Stomach (tissue), 9 donors: ENCODE measurements around the gene TCP11. TPM values are rescaled to one million over a fixed set of nuclear protein-coding genes. Genes with fewer than 3 reads are reported as not detected.

ENCODE experiments used
- DNase-seq, 2 donors: peaks; one replicate each; pipeline versions ENCODE4 v3.0.0 to v3.0.0-alpha.2; 2013 to 2019
- H3K27ac ChIP-seq, 5 donors: fragments of 200-600 bp in 4 of 5; sonication (generic) in 4 of 5; one replicate each; pipeline ENCODE4 v1.5.1; 2013 to 2019; ENCODE audit warnings: mild to moderate bottlenecking in 1 of 5, moderate library complexity in 1 of 5
- H3K27me3 ChIP-seq, 3 donors: fragments of 200-600 bp; sonication (generic); one replicate each; pipeline ENCODE4 v1.5.1; 2017 to 2019; ENCODE audit warnings: mixed run types in 1 of 3
- H3K36me3 ChIP-seq, 4 donors: fragments of 200-600 bp; sonication (generic); 1 replicate in 3 of 4; 2 replicates in 1 of 4; pipeline ENCODE4 v1.5.1; 2016 to 2019
- H3K4me1 ChIP-seq, 4 donors: fragments of 200-600 bp; sonication (generic); one replicate each; pipeline ENCODE4 v1.5.1; 2016 to 2019
- H3K4me3 ChIP-seq, 4 donors: fragments of 200-600 bp; sonication (generic) in 3 of 4; one replicate each; pipeline ENCODE4 v1.5.1; 2016 to 2019; ENCODE audit warnings: mild to moderate bottlenecking in 1 of 4
- H3K9me3 ChIP-seq, 4 donors: fragments of 200-600 bp; sonication (generic); one replicate each; pipeline ENCODE4 v1.5.1; 2016 to 2019
- EP300 ChIP-seq: sonication (generic); formaldehyde crosslinking; IDR thresholded peaks from one replicate; pipeline ENCODE4 v1.6.1; 2017; ENCODE audit warnings: antibody characterized with exemption
- POLR2A ChIP-seq, 4 donors: fragments of 450-650 bp; IDR thresholded peaks; one replicate each; pipeline ENCODE4 v1.6.1; 2016; ENCODE audit warnings: antibody characterized with exemption in 4 of 4, control low read depth in 2 of 4, mild to moderate bottlenecking in 1 of 4, moderate library complexity in 1 of 4
- POLR2AphosphoS5 ChIP-seq, 3 donors: sonication (generic); formaldehyde crosslinking; IDR thresholded peaks; one replicate each; pipeline ENCODE4 v1.6.1; 2016; ENCODE audit warnings: antibody characterized with exemption in 3 of 3
- WGBS, 5 donors: extraction: QIAGEN DNeasy Blood & Tissue Kit in 3 of 5; methylation state at CpG; one replicate each; pipeline versions ENCODE4 v1.1.5 to v1.1.7; 2013 to 2018; 5-methylcytosine and 5-hydroxymethylcytosine counted together
- intact Hi-C: fragments of 100-400 bp; cut with DNase I; formaldehyde crosslinking; loops from one replicate; pipeline ENCODE4 v1.15.1; 2023; ENCODE audit warnings: low total_unique reads
- polyA plus RNA-seq, 3 donors: library from polyadenylated mRNA; stranded (reverse); fragments of 200-250 nt; gene quantifications; one replicate each; pipeline ENCODE4 v1.2.3, GENCODE V29; 2013
- total RNA-seq, 5 donors: library from RNA; depleted of rRNA; stranded (reverse); fragments of >200 nt; gene quantifications; one replicate each; pipeline versions ENCODE4 v1.1.0 to v1.2.3, GENCODE V29; 2014 to 2016
- TF ChIP-seq, protein P1 (sequence below), 7 experiments: fragments of 450-650 bp in 4 of 7; fragments of 200-600 bp in 3 of 7; sonication (generic) in 3 of 7; IDR thresholded peaks; one replicate each; pipeline ENCODE4 v1.5.1; 2016 to 2019; ENCODE audit warnings: antibody characterized with exemption in 7 of 7, control low read depth in 2 of 7, mild to moderate bottlenecking in 1 of 7
- donor health status: healthy with polysubstance abuse.
- donor health status: Bipolar disorder and iron deficiency.
- donor health status: healthy.

Gene TCP11
- total and polyA plus RNA-seq, 8 donors, result 0.25 to 0.73 TPM; not detected in 6

DNA sequence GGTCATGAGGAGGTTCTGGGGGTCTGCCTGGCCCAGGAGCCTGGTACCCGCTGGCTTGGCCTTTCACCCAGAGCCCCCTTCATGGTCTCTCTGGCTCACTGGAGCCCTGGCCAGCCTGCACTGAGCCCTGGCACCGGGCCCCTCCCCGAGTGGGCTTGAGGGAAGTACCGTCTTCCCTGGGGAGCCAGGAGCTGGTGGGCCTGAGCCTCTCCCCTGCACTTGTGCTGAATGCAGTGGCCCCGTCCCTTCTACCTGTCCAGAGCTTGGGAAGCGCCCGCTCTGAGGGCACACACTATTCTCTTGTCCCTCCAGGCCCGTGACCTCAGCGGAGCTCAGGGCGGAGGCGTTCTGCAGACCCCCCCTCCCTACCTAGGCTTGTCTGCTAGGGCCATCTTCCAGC, 62.2 kb downstream of the TCP11 start:
- no peak for DNase-seq
- TF ChIP-seq EP300 (no peak), POLR2AphosphoS5 (IDR thresholded peaks at IDR 0.05) (no peak), POLR2A (IDR thresholded peaks at IDR 0.05) (no peak)
- TF ChIP-seq, protein P1, sequence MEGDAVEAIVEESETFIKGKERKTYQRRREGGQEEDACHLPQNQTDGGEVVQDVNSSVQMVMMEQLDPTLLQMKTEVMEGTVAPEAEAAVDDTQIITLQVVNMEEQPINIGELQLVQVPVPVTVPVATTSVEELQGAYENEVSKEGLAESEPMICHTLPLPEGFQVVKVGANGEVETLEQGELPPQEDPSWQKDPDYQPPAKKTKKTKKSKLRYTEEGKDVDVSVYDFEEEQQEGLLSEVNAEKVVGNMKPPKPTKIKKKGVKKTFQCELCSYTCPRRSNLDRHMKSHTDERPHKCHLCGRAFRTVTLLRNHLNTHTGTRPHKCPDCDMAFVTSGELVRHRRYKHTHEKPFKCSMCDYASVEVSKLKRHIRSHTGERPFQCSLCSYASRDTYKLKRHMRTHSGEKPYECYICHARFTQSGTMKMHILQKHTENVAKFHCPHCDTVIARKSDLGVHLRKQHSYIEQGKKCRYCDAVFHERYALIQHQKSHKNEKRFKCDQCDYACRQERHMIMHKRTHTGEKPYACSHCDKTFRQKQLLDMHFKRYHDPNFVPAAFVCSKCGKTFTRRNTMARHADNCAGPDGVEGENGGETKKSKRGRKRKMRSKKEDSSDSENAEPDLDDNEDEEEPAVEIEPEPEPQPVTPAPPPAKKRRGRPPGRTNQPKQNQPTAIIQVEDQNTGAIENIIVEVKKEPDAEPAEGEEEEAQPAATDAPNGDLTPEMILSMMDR (IDR thresholded peaks at IDR 0.05), result no peak
- H3K9me3 ChIP-seq, result no peaks in the 10 kb centered on the region

DNA sequence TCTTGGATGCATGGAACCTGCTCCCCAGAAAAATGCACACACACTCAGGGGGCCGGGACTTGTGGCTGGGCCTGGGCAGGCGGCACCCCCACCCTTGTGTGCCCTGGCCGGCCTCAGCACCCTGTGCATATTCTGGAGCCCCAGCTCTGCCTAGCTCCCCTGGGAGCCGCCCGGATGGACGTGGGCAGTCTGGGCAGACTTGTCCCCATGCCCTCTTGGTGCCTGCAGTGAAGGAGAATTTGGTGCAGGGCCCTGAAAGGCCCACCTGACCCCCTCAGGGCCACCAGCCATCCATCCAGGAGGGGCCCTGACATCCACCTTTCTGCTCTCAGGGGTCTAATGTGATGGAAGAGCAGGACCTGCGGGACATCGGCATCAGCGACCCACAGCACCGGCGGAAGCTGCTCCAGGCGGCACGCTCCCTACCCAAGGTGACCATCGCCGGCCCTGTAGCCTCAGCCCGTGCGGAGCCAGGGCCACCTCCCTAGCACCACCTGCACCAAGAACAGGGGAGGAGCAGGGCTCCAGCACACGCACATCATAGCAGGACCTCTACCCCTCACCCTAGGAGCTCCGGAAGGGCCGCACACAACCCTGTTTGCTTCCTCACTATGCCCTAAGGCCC, 62.8 kb downstream of the TCP11 start:
- DNase-seq, result no peak
- no peak overlapping the region for H3K4me3 ChIP-seq
- WGBS, 5 donors, result 90 to 97% (median 96%) methylated on average over 15 to 20 of the region's 20 CpGs
- H3K36me3 ChIP-seq, result peaks cover 69 to 99% (median 86%) of the 10 kb centered on the region in 4 donors
- H3K27me3 ChIP-seq, result no peaks in the 10 kb centered on the region
- intact Hi-C loops, result no loop called here
- H3K27ac ChIP-seq, result no peak overlapping the region
- H3K4me1 ChIP-seq, result peaks cover 0 to 19% (median 3%) of the 10 kb centered on the region in 4 donors
- TF ChIP-seq EP300 (no peak), POLR2AphosphoS5 (IDR thresholded peaks at IDR 0.05) (no peak), POLR2A (IDR thresholded peaks at IDR 0.05) (no peak)
- TF ChIP-seq, protein P1 (IDR thresholded peaks at IDR 0.05), result no peak
- H3K9me3 ChIP-seq, result no peaks in the 10 kb centered on the region

More for the DNA sequence above, 62.2 kb downstream of the TCP11 start:
- intact Hi-C loops, result no loop called here
- 92 to 97% (median 94%) methylated on average over 7 to 11 of the region's 11 CpGs for WGBS, 5 donors
- H3K36me3 ChIP-seq, result peaks cover 70 to 99% (median 87%) of the 10 kb centered on the region in 4 donors
- no peaks in the 10 kb centered on the region for H3K27me3 ChIP-seq
- H3K27ac ChIP-seq, result peak overlapping the region in 1 of 5 donors; percentile 3
- no peak overlapping the region for H3K4me3 ChIP-seq
- peaks cover 0 to 19% (median 3%) of the 10 kb centered on the region in 4 donors for H3K4me1 ChIP-seq

DNA sequence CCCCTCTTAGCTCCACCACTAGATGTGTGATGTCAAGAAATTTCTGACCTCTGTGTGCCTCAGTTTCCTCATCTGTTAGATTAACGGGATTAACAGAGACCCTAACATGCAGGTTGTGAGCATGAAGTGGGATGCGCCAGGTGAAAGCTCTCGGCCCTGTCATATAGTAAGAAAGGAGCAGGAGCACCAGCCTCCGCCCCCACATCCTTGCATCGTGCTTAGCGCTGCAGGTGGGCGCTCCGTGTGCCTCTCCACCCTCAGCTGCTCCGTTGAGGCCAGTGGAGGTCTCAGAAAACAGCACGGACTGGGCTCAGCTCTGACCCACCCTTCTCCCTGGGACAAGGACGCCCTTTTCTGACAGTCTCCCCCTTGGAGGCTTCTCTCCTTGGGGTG, 63.4 kb downstream of the TCP11 start:
- no peak for TF ChIP-seq EP300
- TF ChIP-seq, protein P1 (IDR thresholded peaks at IDR 0.05), result no peak
- no peak for TF ChIP-seq POLR2AphosphoS5 (IDR thresholded peaks at IDR 0.05)
- TF ChIP-seq POLR2A (IDR thresholded peaks at IDR 0.05), result no peak
- H3K27me3 ChIP-seq, result no peaks in the 10 kb centered on the region
- no peak for DNase-seq
- no peak overlapping the region for H3K4me3 ChIP-seq
- no peak overlapping the region for H3K27ac ChIP-seq
- WGBS, 5 donors, result 83 to 91% (median 85%) methylated on average over 4 to 11 of the region's 11 CpGs
- peaks cover 0 to 19% (median 3%) of the 10 kb centered on the region in 4 donors for H3K4me1 ChIP-seq
- H3K9me3 ChIP-seq, result no peaks in the 10 kb centered on the region
- intact Hi-C loops, result no loop called here
- peaks cover 66 to 99% (median 86%) of the 10 kb centered on the region in 4 donors for H3K36me3 ChIP-seq

DNA sequence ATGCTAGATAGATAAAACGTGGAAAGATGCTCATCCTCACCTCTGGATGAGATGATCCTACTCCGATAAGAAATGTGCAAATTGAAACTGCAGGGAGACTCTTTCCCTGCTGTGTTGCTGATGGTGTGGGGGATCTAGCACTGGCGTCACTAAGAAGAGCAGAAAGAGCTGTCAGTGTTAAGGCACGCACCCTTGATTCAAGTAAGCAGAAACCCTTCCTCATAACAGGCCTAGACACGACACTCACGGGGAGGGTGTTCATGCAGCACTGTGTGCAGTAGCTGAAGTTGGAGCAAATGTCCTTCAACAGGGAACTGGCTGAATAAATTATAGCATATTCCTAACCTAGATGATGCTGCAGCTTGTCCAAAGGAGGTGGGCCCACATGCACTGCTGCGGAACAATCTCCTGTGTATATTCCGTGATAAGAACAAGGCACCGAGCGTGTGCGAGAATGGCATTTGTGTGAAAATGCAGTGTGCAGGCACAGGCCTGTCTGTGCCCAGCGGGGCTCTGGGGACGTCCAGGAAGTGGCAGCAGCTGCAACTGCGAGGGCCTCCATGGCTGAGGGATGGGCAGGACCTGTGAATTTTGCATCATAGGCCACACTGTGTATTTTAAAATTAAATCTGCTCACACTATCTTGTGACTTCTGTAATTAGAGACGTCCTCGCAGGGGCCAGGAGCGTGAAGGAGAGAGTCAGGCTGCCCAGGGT, 64.0 kb downstream of the TCP11 start:
- WGBS, 5 donors, result 83 to 90% (median 87%) methylated on average over 17 of the region's 17 CpGs
- Histone ChIP-seq H3K4me3 (no peak overlapping the region), H3K9me3 (no peaks in the 10 kb centered on the region), H3K27me3 (no peaks in the 10 kb centered on the region), H3K4me1 (peaks cover 0 to 15% (median 5%) of the 10 kb centered on the region in 4 donors), H3K36me3 (peaks cover 61 to 99% (median 86%) of the 10 kb centered on the region in 4 donors), H3K27ac (no peak overlapping the region)
- intact Hi-C loops, result no loop called here
- TF ChIP-seq, protein P1 (IDR thresholded peaks at IDR 0.05), result no peak
- TF ChIP-seq POLR2A (IDR thresholded peaks at IDR 0.05) (no peak), EP300 (no peak)
- no peak for DNase-seq
